Pancreas (tissue), 10 donors: Measurements from ENCODE around the gene FAM24A. TPM values are rescaled to one million over a fixed set of nuclear protein-coding genes. Genes with fewer than 3 reads are reported as not detected.

ENCODE experiments used
- ATAC-seq, 4 donors: fragments of 200-7000 bp; cut with Tn5 transposase; one replicate each; pipeline versions ENCODE4 v1.8.0 to v1.9.1; 2020; ENCODE audit warnings: mild to moderate bottlenecking in 4 of 4, moderate library complexity in 4 of 4
- DNase-seq, 6 donors: peaks; one replicate each; pipeline ENCODE4 v3.0.0-alpha.2; 2020
- FAIRE-seq: peaks from 2 replicates; lab custom pipeline; 2012; peaks lifted over from hg19 to GRCh38; lab: Jason Lieb, UNC
- H3K27ac ChIP-seq, 4 donors: fragments of 200-600 bp; sonication (generic); 1 replicate in 3 of 4; 2 replicates in 1 of 4; pipeline versions ENCODE4 v1.5.0 to v1.8.0; 2020
- H3K27me3 ChIP-seq, 4 donors: fragments of 200-600 bp; one replicate each; pipeline ENCODE4 v1.8.0; 2021
- H3K36me3 ChIP-seq, 3 donors: fragments of 200-600 bp; sonication (generic) in 1 of 3; one replicate each; pipeline versions ENCODE4 v1.5.0 to v1.8.0; 2020 to 2021
- H3K4me1 ChIP-seq, 3 donors: fragments of 200-600 bp; one replicate each; pipeline ENCODE4 v1.8.0; 2021
- H3K4me3 ChIP-seq, 4 donors: fragments of 200-600 bp; sonication (generic) in 2 of 4; one replicate each; pipeline versions ENCODE4 v1.5.0 to v1.8.0; 2020 to 2021
- H3K9me3 ChIP-seq, 4 donors: fragments of 200-600 bp; one replicate each; pipeline ENCODE4 v1.8.0; 2021
- WGBS, 2 donors: extraction: QIAGEN DNeasy Blood & Tissue Kit; methylation state at CpG; one replicate each; pipeline ENCODE4 v1.1.7; 2013; 5-methylcytosine and 5-hydroxymethylcytosine counted together
- intact Hi-C, 3 donors: fragments of 100-400 bp; cut with DNase I; formaldehyde crosslinking; loops; one replicate each; pipeline versions ENCODE4 v1.11.1 to v1.14.2; 2022
- polyA plus RNA-seq, 2 donors: library from polyadenylated mRNA; stranded (reverse); fragments of 200-250 nt; gene quantifications; one replicate each; pipeline ENCODE4 v1.2.3, GENCODE V29; 2013
- total RNA-seq, 6 donors: library from RNA; stranded (reverse); fragmentation: NEBNext Ultra II Directional in 4 of 6; extraction: Animal tissue kit (Norgen Biotek cat#: 25700) in 4 of 6; gene quantifications; one replicate each; pipeline versions ENCODE4 v1.2.1 to v1.2.4, GENCODE V29; 2021 to 2023
- TF ChIP-seq, protein P1 (sequence below), 4 donors: fragments of 200-600 bp; sonication (generic) in 3 of 4; IDR thresholded peaks; one replicate each; pipeline versions ENCODE4 v1.5.0 to v1.8.0; 2021; ENCODE audit warnings: antibody characterized with exemption in 4 of 4
- donor health status: healthy with polysubstance abuse.
- donor health status: DM: no; HTN: no; CAD: no; lungs with moderate emphysema.
- donor health status: DM: no; HTN: no; CAD: no.
- donor health status: control.
- donor health status: control.
- donor health status: Bipolar disorder and iron deficiency.
- donor health status: DM: yes; HTN: yes; CAD: no.
- donor health status: DM: no; HTN: no; CAD: no.
- donor health status: DM: no; HTN: no; CAD: no.
- donor health status: DM: yes; HTN: yes; CAD: no.

FAM24A gene
- total and polyA plus RNA-seq, 8 donors, result not detected

DNA sequence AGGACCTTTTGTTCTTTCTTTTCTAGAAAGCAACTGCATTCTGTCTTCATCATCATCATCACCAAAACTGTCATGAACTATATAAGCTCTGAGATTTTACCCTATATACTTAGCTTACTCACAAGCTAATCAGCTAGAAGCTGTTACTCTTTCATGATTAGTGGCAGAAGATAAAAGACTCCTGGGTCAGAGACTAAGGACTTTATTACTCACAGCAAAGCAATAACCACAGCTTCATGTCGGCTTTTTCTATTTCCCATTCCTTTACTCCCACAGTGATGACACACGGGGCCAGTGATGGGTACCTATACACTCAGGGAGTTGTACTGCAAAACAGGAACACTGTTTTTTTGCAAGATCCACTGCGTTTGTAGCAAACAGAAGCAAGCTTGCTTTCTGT is 52.0 kb downstream of the FAM24A start:
- Histone ChIP-seq H3K9me3 (no peaks in the 10 kb centered on the region), H3K27ac (no peak overlapping the region), H3K27me3 (no peaks in the 10 kb centered on the region), H3K4me1 (no peaks in the 10 kb centered on the region), H3K4me3 (no peak overlapping the region), H3K36me3 (no peaks in the 10 kb centered on the region)
- FAIRE-seq (no peak), ATAC-seq (no peak), DNase-seq (no peak)
- intact Hi-C loops, result no loop called here
- WGBS, 2 donors, result 59 to 70% methylated on average over 3 of the region's 3 CpGs
- TF ChIP-seq, protein P1, sequence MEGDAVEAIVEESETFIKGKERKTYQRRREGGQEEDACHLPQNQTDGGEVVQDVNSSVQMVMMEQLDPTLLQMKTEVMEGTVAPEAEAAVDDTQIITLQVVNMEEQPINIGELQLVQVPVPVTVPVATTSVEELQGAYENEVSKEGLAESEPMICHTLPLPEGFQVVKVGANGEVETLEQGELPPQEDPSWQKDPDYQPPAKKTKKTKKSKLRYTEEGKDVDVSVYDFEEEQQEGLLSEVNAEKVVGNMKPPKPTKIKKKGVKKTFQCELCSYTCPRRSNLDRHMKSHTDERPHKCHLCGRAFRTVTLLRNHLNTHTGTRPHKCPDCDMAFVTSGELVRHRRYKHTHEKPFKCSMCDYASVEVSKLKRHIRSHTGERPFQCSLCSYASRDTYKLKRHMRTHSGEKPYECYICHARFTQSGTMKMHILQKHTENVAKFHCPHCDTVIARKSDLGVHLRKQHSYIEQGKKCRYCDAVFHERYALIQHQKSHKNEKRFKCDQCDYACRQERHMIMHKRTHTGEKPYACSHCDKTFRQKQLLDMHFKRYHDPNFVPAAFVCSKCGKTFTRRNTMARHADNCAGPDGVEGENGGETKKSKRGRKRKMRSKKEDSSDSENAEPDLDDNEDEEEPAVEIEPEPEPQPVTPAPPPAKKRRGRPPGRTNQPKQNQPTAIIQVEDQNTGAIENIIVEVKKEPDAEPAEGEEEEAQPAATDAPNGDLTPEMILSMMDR (IDR thresholded peaks at IDR 0.05), result no peak

Other genes with a start within 250 kb of the FAM24A start
- under 1 TPM in 3 of 6 donors, not detected in 3; 0.19 to 0.23 (median 0.20) TPM for gene C10orf120, start 210.8 kb upstream of the FAM24A start, total RNA-seq
- under 1 TPM; 0.12 to 0.15 TPM for gene C10orf120, start 210.8 kb upstream of the FAM24A start, polyA plus RNA-seq
- 1,000 to 10,000 TPM in 4 of 6 donors, 100 to 1,000 TPM in 2; 734 to 3,085 (median 1,884) TPM for gene CUZD1, start 64.8 kb upstream of the FAM24A start, total RNA-seq
- gene CUZD1, start 64.8 kb upstream of the FAM24A start, polyA plus RNA-seq, result 1,000 to 10,000 TPM; 2,023 to 2,052 TPM
- 1 to 10 TPM; 3.5 to 5.1 (median 4.8) TPM for gene FAM24B, start 31.0 kb upstream of the FAM24A start, total RNA-seq
- gene FAM24B, start 31.0 kb upstream of the FAM24A start, polyA plus RNA-seq, result 1 to 10 TPM; 6.8 to 7.1 TPM
- gene C10orf88, start 43.6 kb downstream of the FAM24A start, total RNA-seq, result 1 to 10 TPM; 2.2 to 4.4 (median 2.9) TPM
- 1 to 10 TPM; 3.8 to 5.6 TPM for gene C10orf88, start 43.6 kb downstream of the FAM24A start, polyA plus RNA-seq
- gene PSTK, start 69.8 kb downstream of the FAM24A start, total RNA-seq, result 1 to 10 TPM; 1.4 to 3.1 (median 2.2) TPM
- 1 to 10 TPM; 1.9 to 3.1 TPM for gene PSTK, start 69.8 kb downstream of the FAM24A start, polyA plus RNA-seq
- gene IKZF5, start 98.2 kb downstream of the FAM24A start, total RNA-seq, result 10 to 100 TPM in 3 of 6 donors, 1 to 10 TPM in 3; 7.4 to 13.1 (median 10.5) TPM
- 1 to 10 TPM; 6.2 to 8.5 TPM for gene IKZF5, start 98.2 kb downstream of the FAM24A start, polyA plus RNA-seq
- gene ACADSB, start 98.4 kb downstream of the FAM24A start, total RNA-seq, result 10 to 100 TPM; 10.1 to 18.2 (median 13.3) TPM
- 1 to 10 TPM; 3.6 to 6.4 TPM for gene ACADSB, start 98.4 kb downstream of the FAM24A start, polyA plus RNA-seq
- gene HMX3, start 225.4 kb downstream of the FAM24A start, total RNA-seq, result under 1 TPM in 2 of 6 donors, not detected in 4; 0.29 to 0.53 TPM
- gene HMX3, start 225.4 kb downstream of the FAM24A start, polyA plus RNA-seq, result under 1 TPM in 1 of 2 donors, not detected in 1; 0.07 TPM
- under 1 TPM in 3 of 6 donors, not detected in 3; 0.14 to 0.25 (median 0.14) TPM for gene HMX2, start 237.5 kb downstream of the FAM24A start, total RNA-seq
- under 1 TPM in 1 of 2 donors, not detected in 1; 0.19 TPM for gene HMX2, start 237.5 kb downstream of the FAM24A start, polyA plus RNA-seq
- 10 to 100 TPM; 15.9 to 33.8 (median 24.0) TPM for gene BUB3, start 243.8 kb downstream of the FAM24A start, total RNA-seq
- gene BUB3, start 243.8 kb downstream of the FAM24A start, polyA plus RNA-seq, result 10 to 100 TPM in 1 of 2 donors, 1 to 10 TPM in 1; 10.0 to 24.5 TPM